Coronary artery (tissue), 2 donors: ENCODE measurements around the gene TGFB2.

Experiments used
- DNase-seq: peaks from one replicate; pipeline ENCODE4 v3.0.0-alpha.2; 2017; ENCODE audit warnings: low spot score
- H3K27ac ChIP-seq, 2 donors: fragments of 200-600 bp; sonication (generic); one replicate each; pipeline ENCODE4 v1.5.1; 2016 to 2019
- H3K4me3 ChIP-seq: fragments of 200-600 bp; sonication (generic); 2 replicates; pipeline ENCODE4 v1.5.1; 2016; ENCODE audit warnings: mild to moderate bottlenecking, moderate library complexity
- CTCF ChIP-seq: fragments of 200-600 bp; sonication (generic); IDR thresholded peaks from one replicate; pipeline ENCODE4 v1.5.1; 2019; ENCODE audit warnings: antibody characterized with exemption

The TGFB2 gene

GRCh38 chr1:218344814-218345672 lies at the start of gene TGFB2:
Gene TGFB2, plus strand, starts transcription at chr1:218345336. Its CDS starts 1,366 bp downstream, at chr1:218346702.
- no peak for TF ChIP-seq CTCF
- H3K4me3 ChIP-seq: peak within 1 kb of the TSS; percentile 71
- peak; percentile 84 for DNase-seq
- peak within 1 kb of the TSS; percentile 81 to 95 for H3K27ac ChIP-seq

- no peak overlapping the region for H3K4me3 ChIP-seq
- no peak for DNase-seq
- no peak overlapping the region for H3K27ac ChIP-seq
- TF ChIP-seq CTCF: no peak
These were observed 49.0 kb upstream of the TGFB2 start for GRCh38 chr1:218296162-218296561.

- no peak for DNase-seq
- TF ChIP-seq CTCF: no peak
- H3K27ac ChIP-seq: no peak overlapping the region
These were observed 47.7 kb upstream of the TGFB2 start for GRCh38 chr1:218297461-218297860.

GRCh38 chr1:218297867-218298266 lies 47.3 kb upstream of the TGFB2 start:
- no peak for DNase-seq
- TF ChIP-seq CTCF: no peak
- Histone ChIP-seq H3K4me3 (no peak overlapping the region), H3K27ac (no peak overlapping the region)

More at GRCh38 chr1:218297461-218297860, 47.7 kb upstream of the TGFB2 start:
- H3K4me3 ChIP-seq: no peak overlapping the region

- Histone ChIP-seq H3K27ac (no peak overlapping the region), H3K4me3 (no peak overlapping the region)
- no peak for TF ChIP-seq CTCF
- no peak for DNase-seq
These were observed 46.7 kb upstream of the TGFB2 start for GRCh38 chr1:218298398-218298797.

- no peak for TF ChIP-seq CTCF
These were observed 45.7 kb upstream of the TGFB2 start for GRCh38 chr1:218299416-218299815.

GRCh38 chr1:218301217-218301616 lies 43.9 kb upstream of the TGFB2 start:
- Histone ChIP-seq H3K4me3 (no peak overlapping the region), H3K27ac (no peak overlapping the region)
- no peak for TF ChIP-seq CTCF
- DNase-seq: no peak

More at GRCh38 chr1:218299416-218299815, 45.7 kb upstream of the TGFB2 start:
- Histone ChIP-seq H3K4me3 (no peak overlapping the region), H3K27ac (no peak overlapping the region)
- DNase-seq: no peak
